Stomach (tissue), 4 donors: Measurements from ENCODE around the gene MYO16.

Experiments
- POLR2A ChIP-seq, 4 donors: fragments of 450-650 bp; IDR thresholded peaks; one replicate each; pipeline ENCODE4 v1.6.1; 2016; ENCODE audit warnings: antibody characterized with exemption in 4 of 4, control low read depth in 2 of 4, mild to moderate bottlenecking in 1 of 4, moderate library complexity in 1 of 4
- TF ChIP-seq, protein P1 (sequence below), 7 experiments: fragments of 450-650 bp in 4 of 7; fragments of 200-600 bp in 3 of 7; sonication (generic) in 3 of 7; IDR thresholded peaks; one replicate each; pipeline ENCODE4 v1.5.1; 2016 to 2019; ENCODE audit warnings: antibody characterized with exemption in 7 of 7, control low read depth in 2 of 7, mild to moderate bottlenecking in 1 of 7

DNA sequence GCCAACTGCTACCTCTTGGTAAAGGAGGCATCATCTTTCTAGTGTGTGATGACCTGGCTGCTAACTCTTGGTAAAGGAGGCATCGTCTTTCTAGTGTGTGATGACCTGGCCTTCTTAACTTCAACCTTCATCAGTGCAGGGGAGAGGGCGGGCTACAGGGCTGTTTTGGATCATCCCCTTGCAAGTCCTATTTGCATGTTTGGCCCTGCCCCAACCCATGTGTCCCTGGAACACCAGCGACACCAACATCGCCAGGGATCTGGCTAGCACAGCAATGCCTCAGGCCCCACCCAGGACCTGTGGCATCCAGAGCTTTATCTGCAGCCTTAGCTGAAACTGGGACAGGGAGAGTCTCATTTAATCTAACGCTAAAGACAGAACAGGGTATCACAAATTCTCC lies 492.4 kb downstream of the MYO16 start:
- TF ChIP-seq POLR2A (IDR thresholded peaks at IDR 0.05) = no peak
- TF ChIP-seq, protein P1, sequence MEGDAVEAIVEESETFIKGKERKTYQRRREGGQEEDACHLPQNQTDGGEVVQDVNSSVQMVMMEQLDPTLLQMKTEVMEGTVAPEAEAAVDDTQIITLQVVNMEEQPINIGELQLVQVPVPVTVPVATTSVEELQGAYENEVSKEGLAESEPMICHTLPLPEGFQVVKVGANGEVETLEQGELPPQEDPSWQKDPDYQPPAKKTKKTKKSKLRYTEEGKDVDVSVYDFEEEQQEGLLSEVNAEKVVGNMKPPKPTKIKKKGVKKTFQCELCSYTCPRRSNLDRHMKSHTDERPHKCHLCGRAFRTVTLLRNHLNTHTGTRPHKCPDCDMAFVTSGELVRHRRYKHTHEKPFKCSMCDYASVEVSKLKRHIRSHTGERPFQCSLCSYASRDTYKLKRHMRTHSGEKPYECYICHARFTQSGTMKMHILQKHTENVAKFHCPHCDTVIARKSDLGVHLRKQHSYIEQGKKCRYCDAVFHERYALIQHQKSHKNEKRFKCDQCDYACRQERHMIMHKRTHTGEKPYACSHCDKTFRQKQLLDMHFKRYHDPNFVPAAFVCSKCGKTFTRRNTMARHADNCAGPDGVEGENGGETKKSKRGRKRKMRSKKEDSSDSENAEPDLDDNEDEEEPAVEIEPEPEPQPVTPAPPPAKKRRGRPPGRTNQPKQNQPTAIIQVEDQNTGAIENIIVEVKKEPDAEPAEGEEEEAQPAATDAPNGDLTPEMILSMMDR (IDR thresholded peaks at IDR 0.05) = no peak
